GM19238 (cell line): ENCODE measurements around the gene HSF5.

Experiments used
- DNase-seq: peaks from one replicate; pipeline ENCODE4 v3.0.0; 2011; ENCODE audit warnings: low spot score; ENCODE audit not compliant: insufficient read length

Gene HSF5

DNA sequence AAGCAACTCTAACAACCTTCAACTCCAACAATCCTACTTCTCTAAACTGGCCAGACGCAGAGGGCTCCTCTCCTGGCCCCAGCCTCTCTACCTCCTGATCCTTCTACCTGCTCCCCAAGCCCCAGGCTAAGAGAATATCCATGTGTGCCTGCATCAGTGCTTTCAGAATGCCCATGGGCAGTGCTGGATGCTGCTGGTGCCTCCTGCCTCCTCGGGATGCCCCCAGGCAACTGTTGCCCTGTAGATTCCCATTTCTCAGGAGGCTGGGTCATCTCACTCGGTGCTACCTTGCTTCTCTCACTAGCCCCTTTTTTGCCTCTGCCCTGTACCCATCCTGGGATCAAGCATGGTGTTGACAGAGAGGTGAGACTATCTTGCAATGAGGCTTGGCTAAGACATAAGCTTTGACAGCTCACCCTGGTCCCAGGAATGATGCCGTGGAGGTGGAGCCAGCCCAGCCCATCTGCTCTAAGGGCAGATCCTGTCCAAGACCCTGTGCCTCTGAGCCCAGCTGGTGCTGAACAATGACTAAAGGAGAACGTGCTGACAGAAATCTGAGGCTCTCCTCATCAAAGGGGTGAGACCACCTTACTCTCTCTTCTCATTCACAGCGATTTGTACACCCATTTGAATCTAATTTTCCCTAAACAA, 116.8 kb downstream of the HSF5 start:
- DNase-seq = no peak

DNA sequence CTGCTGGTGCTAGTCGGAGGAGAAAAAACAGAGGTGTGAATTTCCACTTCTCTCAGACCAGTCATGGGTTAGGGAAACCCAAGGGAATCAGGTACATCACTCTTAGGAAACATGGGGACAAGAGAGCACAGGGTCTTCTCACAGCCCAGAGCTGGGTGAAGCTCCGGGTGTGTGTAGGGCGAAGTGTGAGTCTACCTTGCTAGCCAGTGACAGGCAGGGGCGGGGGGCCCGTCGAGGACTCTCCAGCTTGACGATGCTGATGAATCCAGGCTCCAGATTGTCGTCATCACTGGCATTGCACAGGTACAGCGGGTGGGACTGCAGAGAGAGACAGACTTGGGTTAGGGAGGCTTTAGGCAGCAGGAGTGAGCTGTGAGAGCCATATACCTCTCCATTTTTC, 117.5 kb downstream of the HSF5 start:
- DNase-seq = no peak

DNA sequence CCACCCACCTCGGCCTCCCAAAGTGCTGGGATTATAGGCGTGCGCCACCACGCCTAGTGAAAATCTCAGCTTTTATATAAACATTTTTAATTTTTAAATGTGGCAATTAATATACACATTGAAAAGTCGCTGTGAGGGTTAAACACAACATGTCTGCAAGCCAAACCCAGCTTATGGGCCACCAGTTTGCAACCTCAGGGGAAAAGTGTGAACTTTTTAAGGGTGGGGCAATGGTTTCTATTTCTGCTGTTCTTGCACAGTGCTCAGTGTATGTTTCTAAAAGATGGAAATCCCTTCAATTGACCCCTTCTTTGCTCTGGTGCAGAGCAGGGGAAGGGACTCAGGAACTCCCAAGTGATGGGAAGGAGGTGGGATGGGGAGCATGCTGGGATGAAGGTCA, 117.9 kb downstream of the HSF5 start:
- no peak for DNase-seq
